HG02884 (cell line): ENCODE data around the gene HELB.

ENCODE experiments used
- ATAC-seq: cut with Tn5 transposase; IDR thresholded peaks from one replicate; pipeline ENCODE4 v1.9.1; 2021; ENCODE audit warnings: mild to moderate bottlenecking, moderate library complexity; ENCODE audit not compliant: unreplicated experiment

The HELB gene

DNA sequence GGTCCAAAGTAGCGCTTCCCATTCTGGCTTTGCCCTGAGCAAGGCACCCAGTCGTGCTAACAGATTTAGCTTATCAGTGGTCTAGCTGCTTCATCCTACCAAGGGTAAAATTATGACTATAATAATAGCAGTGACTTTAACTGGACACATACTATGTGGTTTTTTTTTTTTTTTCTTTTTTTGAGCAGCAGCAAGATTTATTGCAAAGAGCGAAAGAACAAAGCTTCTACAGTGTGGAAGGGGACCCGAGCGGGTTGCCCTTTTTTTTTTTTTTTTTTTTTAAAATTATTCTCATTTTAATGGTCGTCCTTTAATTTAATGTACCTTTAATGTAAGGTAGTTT, 505 bp downstream of the HELB start:
- ATAC-seq, result no peak

DNA sequence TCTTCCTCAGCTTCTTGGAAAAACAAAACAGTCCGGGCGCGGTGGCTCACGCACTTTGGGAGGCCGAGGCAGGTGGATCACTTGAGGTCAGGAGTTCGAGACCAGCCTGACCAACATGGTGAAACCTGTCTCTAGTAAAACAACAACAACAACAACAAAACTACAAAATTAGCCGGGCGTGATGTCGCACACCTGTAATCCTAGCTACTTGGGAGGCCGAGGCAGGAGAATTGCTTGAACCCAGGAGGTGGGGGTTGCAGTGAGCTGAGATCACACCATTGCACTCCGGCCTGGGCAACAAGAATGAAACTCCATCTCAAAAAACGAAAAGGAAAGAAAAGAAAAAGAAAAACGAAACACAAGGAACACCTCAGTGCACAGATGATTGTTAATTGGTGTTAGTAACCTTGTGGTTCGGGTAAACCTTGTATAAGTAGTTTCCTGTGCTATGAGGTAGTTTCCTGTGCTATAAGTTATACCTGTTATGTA, 1.1 kb downstream of the HELB start:
- ATAC-seq, result peak; percentile 39

DNA sequence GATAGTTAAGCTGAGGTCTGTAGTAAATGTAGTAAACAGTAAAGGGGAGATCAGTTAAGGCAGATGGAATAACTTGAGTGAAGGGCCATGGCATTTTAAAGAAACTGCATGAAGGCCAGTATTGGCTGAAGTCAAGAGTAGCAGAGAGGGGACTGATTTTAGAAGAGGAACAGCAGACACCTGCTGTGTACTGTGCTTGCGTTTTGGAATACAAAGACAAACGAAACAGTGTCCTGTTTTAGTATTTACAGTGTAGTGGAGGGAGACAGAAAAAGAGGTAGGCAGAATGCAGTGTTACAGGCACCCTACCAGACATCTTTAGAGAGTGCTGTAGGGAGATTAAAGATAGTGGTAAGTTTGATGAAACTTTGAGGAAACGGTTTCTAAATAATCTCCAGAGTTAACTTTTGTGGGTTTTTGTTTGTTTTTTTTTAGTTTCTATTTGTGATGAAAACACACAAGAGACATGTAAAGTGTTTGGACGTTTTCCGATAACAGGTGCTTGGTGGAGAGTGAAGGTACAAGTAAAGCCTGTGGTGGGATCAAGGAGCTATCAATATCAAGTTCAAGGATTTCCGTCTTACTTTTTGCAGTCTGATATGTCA, 2.1 kb downstream of the HELB start:
- no peak for ATAC-seq

DNA sequence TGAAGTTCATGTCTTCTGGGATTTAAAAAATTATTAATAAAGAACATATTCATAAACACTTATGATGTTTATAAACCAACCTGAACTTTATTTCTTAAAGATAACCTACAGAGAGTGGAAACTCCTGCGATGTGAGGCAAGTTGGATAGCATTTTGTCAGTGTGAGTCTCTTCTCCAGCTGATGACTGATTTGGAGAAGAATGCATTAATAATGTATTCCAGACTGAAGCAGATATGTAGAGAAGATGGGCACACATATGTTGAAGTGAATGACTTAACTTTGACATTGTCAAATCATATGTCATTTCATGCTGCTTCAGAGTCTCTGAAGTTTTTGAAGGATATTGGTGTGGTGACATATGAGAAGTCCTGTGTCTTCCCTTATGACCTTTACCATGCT, 7.3 kb downstream of the HELB start:
- ATAC-seq, result no peak

DNA sequence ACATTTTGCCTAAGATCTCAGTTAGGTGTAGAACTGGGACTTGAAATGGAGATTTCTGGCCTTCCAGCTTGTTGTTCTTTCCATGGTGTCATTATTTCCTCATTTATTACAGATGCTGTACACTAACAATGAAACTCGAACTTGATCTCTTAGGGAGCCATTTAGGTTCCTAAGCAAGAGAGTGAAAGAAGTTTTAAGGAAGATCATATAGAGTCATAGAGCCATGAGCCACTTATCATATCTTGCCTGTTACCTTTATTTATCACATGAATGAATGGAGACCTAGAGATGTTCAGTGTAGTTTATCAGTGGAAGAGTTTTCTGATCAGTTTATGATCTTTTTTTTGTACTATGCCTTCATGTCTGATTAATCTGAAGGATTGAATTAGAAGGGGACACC, 9.9 kb downstream of the HELB start:
- no peak for ATAC-seq

DNA sequence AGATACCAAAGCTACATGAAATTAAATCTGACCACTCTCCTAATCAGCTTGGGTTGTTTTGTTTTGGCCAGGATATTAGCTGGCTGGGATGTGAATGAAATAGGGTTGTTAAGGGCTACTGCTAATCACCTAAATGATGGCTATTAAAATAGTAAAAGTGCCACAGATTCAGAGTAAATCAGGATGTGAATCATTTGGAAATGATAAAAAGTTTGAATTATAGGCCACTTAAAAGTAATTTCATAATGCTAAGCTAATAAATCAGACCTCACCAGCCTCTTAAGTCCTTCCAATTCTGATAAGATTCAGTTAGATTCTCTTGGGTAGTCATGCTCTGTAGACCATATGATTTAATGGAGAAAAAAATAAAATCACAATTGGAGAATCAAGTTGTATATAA, 12.0 kb downstream of the HELB start:
- ATAC-seq, result no peak

DNA sequence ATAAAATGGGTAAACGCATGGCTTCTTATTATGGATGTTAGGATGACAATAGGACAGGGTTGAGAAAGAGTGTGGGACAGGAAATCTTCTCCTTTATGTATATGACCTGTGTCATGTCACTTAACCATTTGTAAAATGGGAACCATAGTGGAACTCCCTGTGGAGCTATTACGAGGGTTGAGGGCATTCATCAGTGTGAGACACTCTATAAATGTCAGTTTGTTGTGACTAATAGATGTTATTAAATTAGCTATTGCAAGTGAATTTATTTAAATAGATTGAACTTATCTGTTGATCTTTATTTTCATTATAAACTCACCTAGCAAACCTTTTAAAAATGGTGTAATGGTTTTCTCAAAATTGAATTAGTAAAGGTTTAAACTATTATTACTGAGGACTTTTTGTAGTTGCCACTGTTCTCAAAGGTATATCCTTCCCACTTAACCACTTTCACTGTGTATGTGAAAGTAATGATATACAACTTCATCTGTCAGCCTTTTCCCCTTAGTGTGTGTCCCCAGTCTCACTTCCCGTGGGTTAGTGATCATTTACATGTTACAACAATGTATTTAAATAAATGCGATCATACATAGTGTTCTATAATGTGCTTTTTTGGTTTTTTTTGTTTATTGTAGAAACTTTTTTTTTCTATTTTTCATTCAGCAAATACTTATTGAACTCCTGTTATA, 17.1 kb downstream of the HELB start:
- ATAC-seq, result no peak

DNA sequence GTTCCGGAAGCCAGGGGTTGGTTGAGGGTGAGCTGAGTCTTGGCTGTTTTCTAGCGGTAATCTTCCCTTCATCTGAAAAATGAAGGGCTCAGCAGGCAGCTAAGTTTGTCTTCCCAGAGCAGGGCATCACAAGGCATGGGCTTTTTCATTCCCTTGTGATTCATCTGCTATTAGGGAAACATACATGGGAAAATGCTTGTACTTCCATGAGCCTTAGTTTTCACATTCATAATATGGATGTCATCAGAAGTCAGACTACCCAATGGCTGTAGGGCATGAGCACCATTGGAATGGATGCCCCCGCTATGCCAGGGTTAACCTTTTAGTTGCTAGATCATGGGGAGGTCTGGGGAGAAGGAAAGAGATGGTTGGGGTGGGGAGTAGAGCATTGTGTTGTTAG, 18.7 kb downstream of the HELB start:
- ATAC-seq, result no peak

DNA sequence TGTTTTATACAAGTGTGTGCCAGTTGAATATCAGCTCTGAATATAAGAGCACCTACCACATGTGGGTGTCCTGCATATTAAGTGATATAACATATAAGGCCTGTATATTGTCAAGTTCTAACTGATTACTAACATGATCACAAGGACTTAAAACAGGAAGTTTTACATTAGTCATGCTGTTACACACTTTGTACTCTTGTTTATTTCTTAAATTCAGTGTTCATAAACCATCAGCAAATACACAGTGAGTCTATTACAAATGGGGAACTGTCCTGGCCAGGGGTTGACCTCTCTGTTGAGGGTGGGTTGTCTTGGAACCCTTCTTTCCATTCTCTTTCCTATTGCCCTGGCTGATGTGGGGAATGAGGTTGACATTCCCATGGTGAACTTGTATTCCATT, 19.1 kb downstream of the HELB start:
- no peak for ATAC-seq

DNA sequence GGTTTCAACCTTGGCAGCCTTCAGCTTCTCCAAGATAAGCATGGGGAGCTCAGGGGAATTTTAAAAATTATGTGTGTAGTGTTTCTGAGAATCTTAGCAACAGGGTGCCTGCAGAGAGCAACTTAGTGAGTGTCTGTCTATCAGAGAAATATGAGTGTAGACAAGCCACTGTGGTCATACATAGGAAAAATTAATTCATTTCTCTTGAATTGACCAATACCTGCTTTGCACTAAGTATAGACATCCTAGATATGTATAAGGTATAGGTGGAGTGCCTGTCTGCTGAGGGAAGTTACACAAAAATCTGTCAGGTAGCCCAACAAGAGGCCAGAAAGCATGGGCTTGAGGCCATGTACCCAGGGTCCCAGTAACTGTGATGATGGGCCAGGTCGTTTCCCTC, 20.7 kb downstream of the HELB start:
- no peak for ATAC-seq

DNA sequence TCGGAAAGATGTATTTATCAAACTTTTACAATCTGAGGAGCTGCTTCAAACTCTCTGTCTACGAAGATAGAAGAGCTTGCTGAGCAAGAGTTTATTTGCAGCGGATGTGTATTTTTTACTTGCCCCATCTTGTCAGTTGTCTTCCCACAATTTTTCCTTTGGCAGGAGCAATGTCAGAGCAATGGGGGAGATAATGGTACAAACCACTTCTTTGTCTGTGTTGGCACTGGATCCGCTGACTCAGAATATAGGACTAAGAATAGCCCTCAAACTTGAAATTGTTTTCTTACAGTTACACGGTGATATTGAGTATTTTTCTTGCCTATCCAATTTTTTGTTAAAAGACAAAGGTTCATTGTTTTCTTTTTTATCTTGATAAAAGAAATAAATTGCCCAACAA, 27.6 kb downstream of the HELB start:
- no peak for ATAC-seq

DNA sequence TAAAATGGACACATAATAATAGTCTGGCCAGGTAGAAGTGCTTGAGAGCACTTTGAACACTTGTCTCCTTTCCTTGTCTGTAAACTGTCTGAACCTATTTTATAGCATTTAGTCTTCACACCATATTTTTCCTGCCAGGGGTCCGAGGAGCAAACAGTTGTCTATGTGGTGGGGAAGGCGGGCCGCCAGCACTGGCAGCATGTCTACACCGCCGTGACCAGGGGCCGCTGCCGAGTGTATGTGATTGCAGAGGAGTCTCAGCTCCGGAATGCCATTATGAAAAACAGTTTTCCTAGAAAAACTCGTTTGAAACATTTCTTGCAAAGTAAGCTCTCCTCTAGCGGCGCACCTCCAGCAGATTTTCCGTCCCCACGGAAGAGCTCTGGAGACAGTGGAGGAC, 28.7 kb downstream of the HELB start:
- ATAC-seq, result no peak

DNA sequence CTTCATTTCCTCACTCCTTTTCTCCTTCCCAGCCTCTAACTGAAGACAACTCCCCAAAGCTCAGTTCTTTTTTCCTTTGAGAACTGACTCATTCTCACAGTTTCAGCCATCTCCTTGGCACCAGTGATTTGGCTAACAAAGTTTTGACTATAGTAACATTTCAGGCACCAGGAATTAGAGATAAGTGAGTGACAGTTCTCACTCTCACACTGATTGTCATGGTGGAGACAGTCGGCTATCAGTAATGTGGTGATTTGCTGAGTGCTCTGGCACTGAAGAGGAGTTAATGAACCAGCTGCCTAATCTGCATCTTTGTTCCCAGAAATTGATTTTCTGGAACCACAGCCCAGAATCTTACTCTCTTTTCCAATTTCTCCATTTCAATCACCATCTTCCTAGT, 29.5 kb downstream of the HELB start:
- no peak for ATAC-seq

DNA sequence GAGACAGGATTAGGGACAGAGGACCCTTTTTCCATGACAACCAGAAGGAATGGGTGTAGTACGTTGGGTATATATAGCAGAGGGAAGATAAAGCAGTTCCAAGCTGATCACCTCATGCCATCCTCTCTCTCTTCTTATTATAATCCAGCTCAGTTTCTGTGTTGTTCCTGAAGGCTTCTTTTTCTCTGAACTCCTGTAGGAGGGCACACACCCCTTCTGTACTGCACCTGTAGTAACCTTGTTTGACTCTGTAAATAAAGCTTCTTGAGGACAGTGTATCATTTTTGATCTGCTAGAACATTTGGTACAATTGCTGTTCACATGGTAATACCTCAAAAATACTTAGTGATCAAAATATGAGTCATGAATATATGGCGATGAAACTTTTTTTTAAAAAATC, 33.5 kb downstream of the HELB start:
- ATAC-seq, result no peak

DNA sequence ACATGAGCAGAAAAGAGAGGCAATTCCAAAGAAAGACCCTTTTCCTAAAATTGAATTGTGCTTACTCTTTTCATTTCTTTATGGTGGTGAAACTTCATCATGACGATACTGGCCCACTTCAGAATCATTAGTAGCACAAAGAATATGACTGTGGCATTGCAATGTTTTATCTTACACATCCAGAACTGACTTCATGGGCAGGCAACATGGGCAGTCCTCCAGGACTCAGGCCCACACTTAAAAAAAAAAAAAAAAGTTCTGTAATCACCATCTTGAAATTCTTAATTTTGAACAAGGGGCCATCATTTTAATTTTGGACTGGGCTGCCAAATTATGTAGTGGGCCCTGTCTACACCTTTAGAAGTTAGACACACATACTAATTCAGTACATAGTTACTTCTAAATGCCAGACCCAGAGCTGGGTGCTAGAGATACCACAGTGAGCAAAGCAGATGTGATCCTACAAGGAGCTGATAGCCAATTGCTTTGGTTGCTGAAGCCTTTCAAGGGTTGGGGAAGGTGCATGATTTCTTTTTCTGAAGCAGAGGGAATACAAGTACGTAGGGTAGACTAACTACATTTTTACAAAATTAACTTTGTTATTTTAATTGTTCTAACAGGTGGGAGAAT, 35.2 kb downstream of the HELB start:
- no peak for ATAC-seq

DNA sequence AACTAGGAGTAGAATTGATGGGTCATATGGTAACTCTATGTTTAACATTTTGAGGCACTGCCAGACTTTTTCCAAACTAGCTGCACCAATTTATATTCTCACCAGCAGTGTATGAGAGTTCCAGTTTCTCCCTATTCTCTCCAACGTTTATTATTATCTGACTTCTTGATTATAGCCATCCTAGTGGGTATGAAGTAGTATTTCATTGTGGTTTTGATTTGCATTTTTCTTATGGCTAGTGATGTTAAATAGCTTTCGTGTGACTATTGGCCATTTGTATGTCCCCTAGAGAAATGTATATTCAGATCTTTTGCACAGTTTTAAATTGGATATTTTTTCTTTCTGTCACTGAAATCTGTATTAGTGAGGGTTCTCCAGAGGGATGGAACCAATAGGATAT, 37.8 kb downstream of the HELB start:
- ATAC-seq, result no peak

DNA sequence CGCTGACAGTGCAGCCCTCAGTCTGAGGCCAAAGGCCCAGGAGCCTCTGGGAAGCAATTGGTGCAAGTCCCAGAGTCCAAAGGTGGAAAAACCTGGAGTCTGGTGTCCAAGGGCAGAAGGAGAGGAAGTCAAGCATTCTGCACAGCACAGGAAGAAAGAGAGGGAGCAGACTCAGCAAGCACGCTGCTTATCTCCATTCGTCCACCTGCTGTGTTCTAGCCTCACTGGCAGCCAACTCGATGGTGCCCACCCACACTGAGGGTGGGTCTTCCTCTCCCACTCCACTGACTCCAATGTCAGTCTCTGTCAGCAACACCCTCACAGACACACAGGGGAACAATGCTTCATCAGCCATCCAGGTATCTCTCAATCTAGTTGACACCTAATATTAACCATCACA, 38.8 kb downstream of the HELB start:
- no peak for ATAC-seq

DNA sequence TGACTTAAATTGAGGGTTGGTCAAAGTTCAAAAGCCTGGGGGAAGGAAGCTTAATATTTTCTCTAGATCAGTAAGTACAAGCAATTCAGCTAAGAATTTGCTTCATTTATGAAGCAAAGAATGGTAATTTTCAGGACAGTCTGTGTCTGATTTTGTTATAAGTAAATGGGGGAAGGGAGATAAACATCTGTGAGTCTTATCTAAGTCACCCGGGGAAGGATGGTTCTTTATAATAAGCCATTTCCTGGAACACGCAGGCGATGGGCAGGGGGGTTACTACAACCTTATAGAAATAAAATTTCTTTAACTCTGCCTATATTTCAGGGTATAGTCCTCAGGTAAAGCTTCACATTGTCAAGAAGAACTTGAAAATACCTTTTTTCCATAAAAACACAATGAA, 42.9 kb downstream of the HELB start:
- no peak for ATAC-seq

DNA sequence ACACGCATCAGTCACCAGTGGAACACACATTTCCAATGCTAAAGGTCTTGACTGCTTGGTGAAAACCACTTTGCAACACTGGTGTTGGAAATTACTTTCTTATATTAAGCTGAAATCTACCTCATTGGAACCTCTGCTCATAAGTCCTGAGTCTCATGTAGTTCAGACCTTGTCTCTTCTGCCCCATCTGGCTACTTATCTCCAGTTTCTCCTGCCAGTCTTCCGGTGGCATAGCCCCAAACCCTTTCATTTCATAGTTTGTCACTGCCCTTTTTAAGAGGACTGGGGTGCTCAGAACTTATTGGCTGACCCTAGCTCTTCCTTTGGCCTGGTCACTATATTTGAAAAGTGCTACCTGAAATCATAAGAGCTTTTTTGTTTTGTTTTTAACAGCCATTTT, 43.7 kb downstream of the HELB start:
- no peak for ATAC-seq

DNA sequence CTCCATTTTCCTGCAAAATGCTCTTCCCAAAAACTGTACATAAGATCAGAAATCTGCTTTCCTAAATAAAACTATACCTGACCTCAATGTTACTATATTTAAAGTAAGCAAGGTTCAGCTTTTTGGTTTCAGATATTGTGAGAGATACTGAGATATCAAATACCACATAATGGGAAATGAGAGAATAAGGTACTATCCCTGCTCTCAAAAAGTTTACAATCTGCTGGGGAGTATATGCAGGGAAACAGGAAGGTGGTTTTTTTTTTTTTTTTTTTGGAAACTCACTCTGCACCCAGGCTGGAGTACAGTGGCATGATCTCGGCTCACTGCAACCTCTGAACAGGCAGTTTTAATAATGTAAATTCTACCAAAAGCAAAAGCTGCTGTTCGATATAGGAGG, 49.0 kb downstream of the HELB start:
- no peak for ATAC-seq

DNA sequence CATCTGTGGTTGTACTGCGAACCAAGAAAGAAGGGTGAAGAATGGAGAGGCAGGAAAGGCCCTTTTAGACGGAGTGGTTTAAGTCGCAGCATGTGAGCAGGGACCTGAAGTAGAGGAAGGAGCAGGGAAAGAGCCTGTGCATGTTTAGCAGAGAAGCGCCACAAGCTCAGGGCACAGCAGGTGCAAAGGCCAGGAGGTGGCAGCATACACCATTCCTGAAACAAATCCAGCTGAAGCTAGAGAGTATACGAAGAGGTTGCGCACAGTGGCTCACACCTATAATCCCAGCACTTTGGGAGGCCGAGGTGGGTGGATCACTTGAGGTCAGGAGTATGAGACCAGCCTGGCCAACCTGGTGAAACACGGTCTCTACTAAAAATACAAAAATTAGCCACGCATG, 49.9 kb downstream of the HELB start:
- ATAC-seq, result no peak

DNA sequence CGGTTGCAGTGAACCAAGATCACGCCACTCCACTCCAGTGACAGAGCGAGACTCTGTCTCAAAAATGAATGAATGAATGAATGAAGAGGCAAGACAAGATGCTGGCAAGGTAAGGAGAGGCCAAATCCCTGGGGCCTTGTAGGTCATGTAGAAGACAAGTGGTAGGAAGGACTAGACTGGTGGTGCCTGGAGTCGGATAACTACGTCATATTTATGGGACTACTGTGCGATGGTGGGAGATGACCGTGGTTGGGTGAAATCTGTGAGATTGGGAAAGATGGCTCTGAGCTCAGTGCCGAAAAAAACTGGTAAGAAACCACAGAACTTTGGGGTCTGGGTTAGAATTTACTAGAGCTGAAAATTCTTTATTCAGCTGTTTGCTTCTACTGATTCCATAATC, 50.6 kb downstream of the HELB start:
- ATAC-seq, result no peak

DNA sequence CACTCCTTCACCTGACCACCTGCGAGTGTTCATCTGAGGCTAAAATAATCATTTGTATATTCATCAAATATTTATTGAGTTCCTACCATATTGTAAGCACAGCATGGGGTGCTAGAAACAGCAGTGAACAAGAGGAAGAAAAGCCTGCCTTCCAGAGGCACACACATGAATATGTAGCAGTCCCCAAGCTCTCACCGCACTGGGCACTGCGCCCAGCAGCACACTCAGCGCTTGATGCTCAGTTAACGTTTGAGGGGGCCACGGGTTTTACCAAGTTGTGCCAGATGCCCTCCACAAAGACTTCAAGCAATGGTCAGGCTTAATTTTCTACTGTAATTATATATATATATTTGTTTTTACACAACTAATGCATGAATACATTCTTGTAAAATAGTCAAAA, 52.0 kb downstream of the HELB start:
- no peak for ATAC-seq
